Measurements from ENCODE around the gene CD3E. TPM values are rescaled to one million over a fixed set of nuclear protein-coding genes. Genes with fewer than 3 reads are reported as not detected.

Gene CD3E
- total and polyA plus RNA-seq, 2 of the 13 experiments (the other 11 are each of a cell fraction or from before 2014, with no cell fraction given) = not detected

DNA sequence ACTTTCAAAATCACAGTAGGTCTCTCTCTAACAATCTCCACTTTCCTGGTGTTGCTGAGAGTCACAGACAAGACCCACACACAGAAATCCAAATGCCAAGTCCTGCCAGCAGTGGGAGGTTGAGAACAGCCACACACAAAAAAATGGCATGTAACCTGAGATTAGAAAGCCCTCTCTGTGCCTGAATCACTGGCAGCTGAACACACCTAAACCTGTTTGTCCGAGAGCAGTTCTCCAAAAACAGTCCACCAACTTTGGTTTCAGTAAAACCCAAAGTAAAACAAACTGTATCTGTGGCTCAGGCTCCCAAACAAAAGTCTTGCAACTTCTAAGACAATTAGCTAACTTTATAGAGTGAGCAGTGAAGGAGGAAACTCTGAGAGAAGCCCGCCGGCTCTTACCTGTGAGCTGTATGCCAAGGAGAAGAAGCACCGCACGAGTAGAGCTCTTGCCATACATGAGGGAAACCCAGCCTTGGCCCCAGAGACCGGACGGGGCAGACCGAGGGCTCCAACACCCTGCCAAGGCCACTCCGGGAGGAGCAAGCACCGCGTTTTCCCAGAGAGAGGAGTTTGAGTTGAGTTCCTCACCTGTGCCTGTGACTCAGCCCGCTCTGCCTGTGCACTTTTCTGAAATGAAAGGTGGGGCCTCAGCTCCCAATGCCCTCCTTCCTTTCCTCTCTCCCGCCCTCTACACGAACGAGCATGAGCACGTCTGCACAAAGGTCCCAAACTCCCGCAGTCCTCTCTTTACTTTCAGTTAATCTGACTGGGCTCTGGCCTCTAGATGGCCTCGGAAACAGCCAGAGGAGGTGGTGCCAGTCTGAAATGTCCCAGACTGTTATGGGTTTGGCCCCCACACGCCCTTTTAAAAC is 40.6 kb upstream of the CD3E start, which contains the start of gene MPZL2 (continued):
- TF ChIP-seq JUNB (CRISPR knock-in tag; IDR thresholded peaks at IDR 0.05; ENCODE audit: borderline replicate concordance) (no peak), ZNF605 (CRISPR knock-in tag; IDR thresholded peaks at IDR 0.05) (0 out of 2 replicates have a peak, but pooled peaks have one; percentile 43)
- TF ChIP-seq, protein P1, sequence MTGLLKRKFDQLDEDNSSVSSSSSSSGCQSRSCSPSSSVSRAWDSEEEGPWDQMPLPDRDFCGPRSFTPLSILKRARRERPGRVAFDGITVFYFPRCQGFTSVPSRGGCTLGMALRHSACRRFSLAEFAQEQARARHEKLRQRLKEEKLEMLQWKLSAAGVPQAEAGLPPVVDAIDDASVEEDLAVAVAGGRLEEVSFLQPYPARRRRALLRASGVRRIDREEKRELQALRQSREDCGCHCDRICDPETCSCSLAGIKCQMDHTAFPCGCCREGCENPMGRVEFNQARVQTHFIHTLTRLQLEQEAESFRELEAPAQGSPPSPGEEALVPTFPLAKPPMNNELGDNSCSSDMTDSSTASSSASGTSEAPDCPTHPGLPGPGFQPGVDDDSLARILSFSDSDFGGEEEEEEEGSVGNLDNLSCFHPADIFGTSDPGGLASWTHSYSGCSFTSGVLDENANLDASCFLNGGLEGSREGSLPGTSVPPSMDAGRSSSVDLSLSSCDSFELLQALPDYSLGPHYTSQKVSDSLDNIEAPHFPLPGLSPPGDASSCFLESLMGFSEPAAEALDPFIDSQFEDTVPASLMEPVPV (CRISPR knock-in tag; IDR thresholded peaks at IDR 0.05) = no peak

DNA sequence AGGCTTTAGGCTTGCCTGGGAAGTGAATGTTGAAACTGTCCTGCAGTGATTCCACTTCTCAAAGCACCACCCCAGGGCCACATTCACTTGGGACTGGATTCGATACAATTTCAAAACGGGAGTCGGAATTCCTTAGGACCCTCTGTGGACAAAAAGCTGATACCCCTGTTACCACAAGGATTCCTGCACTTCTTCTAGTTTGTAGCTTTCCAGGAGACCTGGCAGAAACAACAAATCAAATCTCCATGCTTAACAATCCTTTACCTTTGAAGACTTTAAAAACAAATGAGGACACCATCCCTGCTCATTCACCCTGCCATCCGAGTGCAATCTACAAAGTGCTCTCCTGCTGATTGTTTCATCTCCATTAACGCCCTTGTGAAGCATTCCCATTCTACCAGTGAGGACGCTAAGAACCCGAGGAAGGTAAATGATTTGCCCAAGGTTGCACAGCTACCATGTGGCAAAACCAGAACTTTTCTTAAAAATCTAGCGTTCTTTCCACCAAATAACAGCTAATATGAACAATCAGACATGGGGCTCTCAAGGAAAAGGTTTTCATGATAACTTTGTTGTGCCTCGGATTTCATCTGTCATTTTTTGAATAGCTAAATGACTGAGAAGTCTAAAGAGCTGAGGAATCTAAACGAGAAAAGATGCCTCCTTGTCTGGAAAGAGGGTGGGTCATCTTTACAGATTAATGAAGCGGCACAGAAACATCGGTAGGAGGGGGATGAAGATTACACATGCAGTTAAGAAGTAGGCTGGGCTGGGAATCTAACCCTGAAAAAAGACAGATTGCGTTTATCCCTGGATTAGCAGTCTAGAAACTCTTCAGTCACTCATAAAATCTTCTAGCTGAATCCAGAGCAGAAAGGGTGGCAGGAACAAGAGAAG is 39.7 kb upstream of the CD3E start:
- Histone ChIP-seq H3K4me2 (ENCODE audit: low read depth, low read length) (peak overlapping the region; percentile 81), H3K36me3 (replicated peaks in 1 of 2; ENCODE audit: control insufficient read depth in 1 of 2, insufficient read depth in 2 of 2, low read length in 2 of 2) (peaks cover 2 to 16% of the 10 kb centered on the region in 2 experiments; a peak in 2 of 5 replicates), H4K20me1 (ENCODE audit: insufficient read depth, low read length) (no peaks in the 10 kb centered on the region), H3K79me2 (ENCODE audit: insufficient read depth, low read length) (peaks cover 7% of the 10 kb centered on the region), H3K27ac (ENCODE audit: extremely low read length, insufficient read depth, low read length) (peak overlapping the region; percentile 43), H3K27me3 (ENCODE audit: control insufficient read depth in 1 of 2, insufficient read depth in 2 of 2, low read length in 2 of 2) (peaks cover 0 to 22% of the 10 kb centered on the region in 2 experiments; a peak in 4 of 5 replicates), H3K4me1 (ENCODE audit: insufficient read depth, low read length) (peaks cover 43% of the 10 kb centered on the region), H3K9ac (ENCODE audit: insufficient read depth, low read depth, low read length) (peak overlapping the region; percentile 65), H2AFZ (ENCODE audit: low read length) (peak overlapping the region; percentile 16), H3K9me3 (ENCODE audit: low read length) (no peaks in the 10 kb centered on the region), H3K4me3 (replicated peaks in 1 of 3; ENCODE audit: insufficient read depth in 1 of 3, low read depth in 2 of 3, low read length in 3 of 3) (peak overlapping the region; percentile 58 to 77 (median 66))
- FAIRE-seq (no peak), ATAC-seq (peak; percentile 58), DNase-seq (ENCODE audit: low spot score) (no peak)
- POLR2A ChIA-PET = interaction anchor here (1.1 to 1.7 kb wide), 6 partner anchors 13 to 70 kb away, joined by 4 to 11 read pairs (median 6); partner anchors contain the start of gene MPZL3
- no TSS peak for BruUV-seq (replicated peaks)
- CTCF ChIA-PET (ENCODE audit: low intra/inter-chr PET ratio, low total read pairs) = no interaction called here
- WGBS (ENCODE audit: low lambda C conversion rate) = 2% methylated on average over 13 of the region's 13 CpGs
- intact Hi-C loops (cut with micrococcal nuclease; ENCODE audit: unreplicated experiment) (loop anchor here (5.0 kb wide), 1 partner anchor 68 kb away; no protein-coding TSS in a partner anchor), in situ Hi-C loops (cut with HindIII; ENCODE audit: extremely low pct_ligation_motif_present, low pct_unique_long_range_greater_than_20kb) (no loop called here)
- TF ChIP-seq TOE1 (CRISPR knock-in tag; IDR thresholded peaks at IDR 0.05) = no peak
- no peak for TF ChIP-seq MTF2 (CRISPR knock-in tag; IDR thresholded peaks at IDR 0.05; ENCODE audit: borderline replicate concordance)
- TF ChIP-seq TBP (CRISPR knock-in tag; IDR thresholded peaks at IDR 0.05) = no peak
- no peak for TF ChIP-seq ZNF260 (CRISPR knock-in tag; IDR thresholded peaks at IDR 0.05; ENCODE audit: borderline replicate concordance, low read depth)
- no peak for TF ChIP-seq HNF4G (IDR thresholded peaks at IDR 0.05; ENCODE audit: borderline replicate concordance, low read depth, low read length)
- TF ChIP-seq HNF4G (CRISPR knock-in tag; IDR thresholded peaks at IDR 0.05; ENCODE audit: borderline replicate concordance, low read depth) = no peak
- TF ChIP-seq SMAD9 (CRISPR knock-in tag; IDR thresholded peaks at IDR 0.05) = no peak
